ENCODE data around the gene RTBDN.

Gene RTBDN

DNA sequence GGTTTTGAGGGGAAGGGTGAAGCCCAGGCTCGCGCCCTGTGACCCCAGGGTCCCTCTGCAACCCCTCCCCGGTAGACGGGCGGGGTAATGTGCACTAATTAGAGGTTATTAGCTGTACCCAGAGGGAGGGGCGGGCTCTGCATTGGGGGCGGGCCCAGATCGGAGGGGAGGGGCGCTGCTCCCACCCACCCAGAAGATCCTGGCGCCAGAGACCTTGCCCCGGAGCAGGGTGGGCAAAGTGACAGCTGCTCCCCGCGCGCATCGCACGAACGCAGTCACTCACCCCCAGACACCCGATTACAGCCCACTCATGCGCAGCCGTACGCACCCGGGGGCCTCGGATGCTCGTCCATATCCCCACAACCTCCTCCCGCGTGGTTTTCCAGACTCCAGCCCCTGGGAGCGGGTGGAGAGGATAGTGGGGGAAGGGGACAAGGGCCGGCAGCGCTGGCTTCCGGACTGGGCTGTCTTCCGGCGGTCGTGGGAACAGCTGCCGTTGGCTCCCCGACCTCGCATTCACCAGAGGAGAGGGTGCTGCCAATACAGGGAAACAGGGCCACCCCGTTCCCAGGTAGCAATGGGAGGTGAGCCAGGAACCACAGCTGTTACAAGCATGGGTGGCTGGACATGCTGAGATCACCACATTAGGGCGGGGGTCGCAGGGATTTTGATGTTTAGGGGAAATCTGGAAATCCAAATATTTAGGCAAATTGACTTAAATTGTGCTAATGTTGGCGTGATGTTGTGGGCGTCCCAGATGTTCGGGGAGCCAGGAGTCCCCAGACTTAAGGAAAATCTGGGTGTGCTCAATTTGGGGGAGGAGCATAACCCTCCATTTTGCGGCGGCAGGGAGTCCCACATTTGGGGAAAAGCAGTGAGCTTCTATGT lies 56.1 kb downstream of the RTBDN start:
- DNase-seq: peak; percentile 55 to 60

DNA sequence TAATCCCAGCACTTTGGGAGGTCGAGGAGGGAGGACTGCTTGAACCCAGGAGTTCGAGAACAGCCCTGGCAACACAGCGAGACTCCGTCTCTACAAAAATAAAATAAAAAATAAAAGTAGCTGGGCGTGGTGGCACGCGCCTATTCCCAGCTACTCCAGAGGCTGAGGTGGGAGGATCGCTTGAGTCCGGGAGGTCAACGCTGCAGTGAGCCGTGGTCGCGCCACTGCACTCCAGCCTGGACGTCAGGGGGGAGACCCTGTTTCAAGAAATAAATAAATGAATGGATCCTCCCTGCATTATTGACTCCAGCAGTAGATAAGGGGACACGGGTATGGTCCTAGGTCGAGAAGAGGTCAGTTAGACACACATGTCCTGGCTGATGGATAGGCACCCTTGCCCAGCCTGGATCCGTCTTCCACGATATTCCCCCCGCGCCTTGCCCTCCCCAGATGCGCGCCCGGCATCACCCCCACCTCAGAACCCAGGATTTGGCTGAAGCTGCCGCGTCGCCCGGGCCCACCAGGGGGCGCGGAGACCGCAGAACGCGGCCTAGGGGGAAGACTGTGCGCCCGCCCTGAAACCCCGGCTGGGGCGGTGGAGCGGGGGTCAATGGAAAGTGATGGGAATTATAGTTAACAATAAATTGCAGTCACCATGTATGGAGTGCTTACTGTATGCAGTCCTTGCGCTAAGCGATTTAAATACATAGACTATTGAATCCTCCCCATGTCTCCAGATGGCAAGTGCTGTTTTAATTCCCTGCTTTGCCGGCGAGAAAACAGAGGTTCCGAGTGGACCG lies 57.0 kb downstream of the RTBDN start:
- peak; percentile 80 to 82 for DNase-seq

Measured in CD4-positive, alpha-beta T cell treated with Interleukin-4 for 1 hour (primary cell).